Neural cell (in vitro differentiated cells): ENCODE results near the gene RHAG. TPM values are rescaled to one million over a fixed set of nuclear protein-coding genes. Genes with fewer than 3 reads are reported as not detected.

Source experiments
- H2AFZ ChIP-seq: fragments of 200-600, 300-800 bp; sonication (generic), shearing (Covaris generic); 2 replicates; pipeline ENCODE4 v1.6.0; 2014; ENCODE audit warnings: low read depth, mild to moderate bottlenecking, antibody characterized with exemption, low read length, moderate library complexity
- H3F3A ChIP-seq: fragments of 200-600 bp; shearing (Covaris generic); 2 replicates; pipeline ENCODE4 v1.6.1; 2016; ENCODE audit warnings: mild to moderate bottlenecking, moderate library complexity, mixed read lengths, antibody characterized with exemption, low read length; ENCODE audit not compliant: insufficient read depth, poor library complexity, severe bottlenecking
- H3K27ac ChIP-seq: fragments of 200-600, 300-800 bp; sonication (generic), shearing (Covaris generic); 2 replicates; pipeline ENCODE4 v1.5.1; 2014; ENCODE audit warnings: mild to moderate bottlenecking, low read length, moderate library complexity
- H3K27me3 ChIP-seq: fragments of 300-800, 200-600 bp; sonication (generic), shearing (Covaris generic); 2 replicates; pipeline ENCODE4 v1.6.0; 2014; ENCODE audit warnings: mild to moderate bottlenecking, low read depth, low read length, moderate library complexity; ENCODE audit not compliant: insufficient read depth
- H3K36me3 ChIP-seq: fragments of 300-800, 200-600 bp; sonication (generic), shearing (Covaris generic); 2 replicates; pipeline ENCODE4 v1.5.1; 2014; ENCODE audit warnings: mild to moderate bottlenecking, antibody characterized with exemption, low read length, moderate library complexity; ENCODE audit not compliant: insufficient read depth
- H3K4me2 ChIP-seq: fragments of 300-800, 200-600 bp; sonication (generic), shearing (Covaris generic); 2 replicates; pipeline ENCODE4 v1.6.0; 2014; ENCODE audit warnings: mild to moderate bottlenecking, low read length
- H3K4me3 ChIP-seq: fragments of 300-800, 200-600 bp; sonication (generic), shearing (Covaris generic); 2 replicates; pipeline ENCODE4 v1.5.1; 2014; ENCODE audit warnings: mild to moderate bottlenecking, low read length, moderate library complexity
- H3K79me2 ChIP-seq: fragments of 200-600 bp; shearing (Covaris generic); replicated peaks from 2 replicates; pipeline ENCODE4 v1.6.0; 2014; ENCODE audit warnings: mild to moderate bottlenecking, low read length, moderate library complexity; ENCODE audit not compliant: insufficient read depth
- H3K9ac ChIP-seq: fragments of 300-800, 200-600 bp; sonication (generic), shearing (Covaris generic); 2 replicates; pipeline ENCODE4 v1.6.1; 2016; ENCODE audit warnings: mild to moderate bottlenecking, low read length, mixed read lengths
- H3K9me2 ChIP-seq: fragments of 200-600 bp; shearing (Covaris generic); 2 replicates; pipeline ENCODE4 v1.6.1; 2016; ENCODE audit warnings: mild to moderate bottlenecking, low read length, mixed read lengths; ENCODE audit not compliant: insufficient read depth
- H3K9me3 ChIP-seq: fragments of 200-600, 300-800 bp; sonication (generic), shearing (Covaris generic); 2 replicates; pipeline ENCODE4 v1.6.1; 2016; ENCODE audit warnings: mild to moderate bottlenecking, mixed run types, low read length, moderate library complexity, mixed read lengths
- H4K20me1 ChIP-seq: fragments of 200-600 bp; shearing (Covaris generic); 2 replicates; pipeline ENCODE4 v1.6.1; 2016; ENCODE audit warnings: mild to moderate bottlenecking, mixed run types; ENCODE audit not compliant: insufficient read depth
- EP300 ChIP-seq: fragments of 450-650 bp; conservative IDR thresholded peaks from 2 replicates; pipeline ENCODE4 v1.6.1; 2014; ENCODE audit warnings: antibody characterized with exemption, mild to moderate bottlenecking, moderate library complexity; ENCODE audit not compliant: poor library complexity, severe bottlenecking
- EZH2 ChIP-seq: fragments of 200-600, 300-800 bp; shearing (Covaris generic), sonication (generic); IDR thresholded peaks from 2 replicates; pipeline ENCODE4 v1.6.1; 2014; ENCODE audit warnings: antibody characterized with exemption, low read length, borderline replicate concordance, mild to moderate bottlenecking; ENCODE audit not compliant: insufficient read depth, poor library complexity, severe bottlenecking
- MXI1 ChIP-seq: fragments of 450-650 bp; conservative IDR thresholded peaks from 2 replicates; pipeline ENCODE4 v1.6.1; 2014; ENCODE audit warnings: antibody characterized with exemption, mild to moderate bottlenecking; ENCODE audit not compliant: poor library complexity, severe bottlenecking
- POLR2AphosphoS5 ChIP-seq: IDR thresholded peaks from 2 replicates; pipeline ENCODE4 v1.6.1; 2012
- RAD21 ChIP-seq: fragments of 450-650 bp; conservative IDR thresholded peaks from 2 replicates; pipeline ENCODE4 v1.6.1; 2014; ENCODE audit warnings: antibody characterized with exemption, mild to moderate bottlenecking, moderate library complexity
- REST ChIP-seq: IDR thresholded peaks from 2 replicates; pipeline ENCODE4 v1.6.1; 2012; ENCODE audit warnings: borderline replicate concordance
- SMC3 ChIP-seq: fragments of 450-650 bp; conservative IDR thresholded peaks from 2 replicates; pipeline ENCODE4 v1.6.1; 2014; ENCODE audit warnings: antibody characterized with exemption, mild to moderate bottlenecking, moderate library complexity; ENCODE audit not compliant: poor library complexity
- TAF1 ChIP-seq: IDR thresholded peaks from 2 replicates; pipeline ENCODE4 v1.6.1; 2012; ENCODE audit warnings: low read depth
- polyA plus RNA-seq: library from polyadenylated mRNA; depleted of rRNA; stranded (reverse); fragments of >200 nt; gene quantifications from 2 replicates; pipeline ENCODE4 v1.2.3, GENCODE V29; 2014
- TF ChIP-seq, protein P1 (sequence below): fragments of 450-650 bp; IDR thresholded peaks from 2 replicates; pipeline ENCODE4 v1.5.1; 2014; ENCODE audit warnings: antibody characterized with exemption, mild to moderate bottlenecking, moderate library complexity; ENCODE audit not compliant: poor library complexity, severe bottlenecking

RHAG gene
- polyA plus RNA-seq, 1 donor from 2014 or later: not detected

DNA sequence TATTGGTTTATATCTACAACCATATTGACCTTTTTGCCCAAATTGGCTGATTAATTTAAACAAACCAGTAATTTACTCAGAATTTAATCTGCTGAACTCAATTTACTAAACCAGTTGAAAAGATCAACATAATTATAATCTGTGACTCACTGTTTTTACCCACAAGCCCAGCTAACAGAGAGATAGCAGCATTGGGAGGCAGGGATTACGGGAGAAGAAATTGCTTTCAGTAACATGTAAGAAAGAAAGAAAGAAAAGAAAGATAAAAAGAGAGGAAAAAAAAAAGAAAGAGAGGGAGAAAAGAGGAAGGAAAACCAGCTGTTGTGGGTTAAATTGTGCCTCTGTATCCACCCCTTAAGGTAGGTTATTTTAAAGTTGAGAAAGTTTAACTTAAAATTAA is 13.3 kb upstream of the RHAG start:
- H3K4me2 ChIP-seq: no peak overlapping the region
- H3K9me2 ChIP-seq: no peaks in the 10 kb centered on the region
- H2AFZ ChIP-seq: no peak overlapping the region

DNA sequence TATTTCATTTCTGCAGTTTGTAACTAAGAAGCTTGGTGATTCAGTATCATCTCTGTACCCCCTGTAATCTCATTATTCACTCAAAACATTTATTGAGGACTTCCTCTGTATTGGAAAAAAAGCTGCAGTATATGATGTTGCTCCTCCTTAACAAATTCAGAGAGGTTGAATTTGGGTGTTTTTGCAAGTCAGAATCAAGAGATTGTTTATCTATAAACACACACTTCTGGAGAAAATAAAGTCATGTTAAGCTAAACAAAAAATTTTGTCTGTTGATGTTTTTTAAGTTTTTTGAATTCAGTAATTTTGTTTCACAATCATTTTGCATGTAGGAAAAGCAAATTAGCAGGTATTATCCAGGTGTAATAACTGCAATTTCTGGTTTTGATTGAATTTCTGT is 11.4 kb upstream of the RHAG start:
- no peaks in the 10 kb centered on the region for H3K9me3 ChIP-seq
- H3F3A ChIP-seq: no peaks in the 10 kb centered on the region
- H3K9ac ChIP-seq: no peak overlapping the region
- no peak overlapping the region for H2AFZ ChIP-seq
- no peaks in the 10 kb centered on the region for H3K27me3 ChIP-seq
- no peak overlapping the region for H3K4me3 ChIP-seq
- H3K27ac ChIP-seq: no peak overlapping the region
- no peaks in the 10 kb centered on the region for H3K9me2 ChIP-seq
- no peaks in the 10 kb centered on the region for H4K20me1 ChIP-seq
- no peak overlapping the region for H3K4me2 ChIP-seq
- no peak for TF ChIP-seq MXI1
- TF ChIP-seq EZH2: no peak
- no peak for TF ChIP-seq POLR2AphosphoS5
- no peak for TF ChIP-seq TAF1
- TF ChIP-seq, protein P1, sequence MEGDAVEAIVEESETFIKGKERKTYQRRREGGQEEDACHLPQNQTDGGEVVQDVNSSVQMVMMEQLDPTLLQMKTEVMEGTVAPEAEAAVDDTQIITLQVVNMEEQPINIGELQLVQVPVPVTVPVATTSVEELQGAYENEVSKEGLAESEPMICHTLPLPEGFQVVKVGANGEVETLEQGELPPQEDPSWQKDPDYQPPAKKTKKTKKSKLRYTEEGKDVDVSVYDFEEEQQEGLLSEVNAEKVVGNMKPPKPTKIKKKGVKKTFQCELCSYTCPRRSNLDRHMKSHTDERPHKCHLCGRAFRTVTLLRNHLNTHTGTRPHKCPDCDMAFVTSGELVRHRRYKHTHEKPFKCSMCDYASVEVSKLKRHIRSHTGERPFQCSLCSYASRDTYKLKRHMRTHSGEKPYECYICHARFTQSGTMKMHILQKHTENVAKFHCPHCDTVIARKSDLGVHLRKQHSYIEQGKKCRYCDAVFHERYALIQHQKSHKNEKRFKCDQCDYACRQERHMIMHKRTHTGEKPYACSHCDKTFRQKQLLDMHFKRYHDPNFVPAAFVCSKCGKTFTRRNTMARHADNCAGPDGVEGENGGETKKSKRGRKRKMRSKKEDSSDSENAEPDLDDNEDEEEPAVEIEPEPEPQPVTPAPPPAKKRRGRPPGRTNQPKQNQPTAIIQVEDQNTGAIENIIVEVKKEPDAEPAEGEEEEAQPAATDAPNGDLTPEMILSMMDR: no peak
- no peak for TF ChIP-seq RAD21
- TF ChIP-seq EP300: no peak
- no peak for TF ChIP-seq REST
- TF ChIP-seq SMC3: no peak
- no peaks in the 10 kb centered on the region for H3K36me3 ChIP-seq
- H3K79me2 ChIP-seq: no peaks in the 10 kb centered on the region

More for the DNA sequence above, 13.3 kb upstream of the RHAG start:
- H4K20me1 ChIP-seq: no peaks in the 10 kb centered on the region
- no peaks in the 10 kb centered on the region for H3K9me3 ChIP-seq
- no peaks in the 10 kb centered on the region for H3F3A ChIP-seq
- TF ChIP-seq MXI1 (no peak), TAF1 (no peak)
- TF ChIP-seq, protein P1: no peak
- H3K36me3 ChIP-seq: no peaks in the 10 kb centered on the region
- no peaks in the 10 kb centered on the region for H3K27me3 ChIP-seq
- H3K4me3 ChIP-seq: no peak overlapping the region
- no peak overlapping the region for H3K27ac ChIP-seq
- H3K9ac ChIP-seq: no peak overlapping the region
- H3K79me2 ChIP-seq: no peaks in the 10 kb centered on the region
